Measurements from ENCODE around the gene TFDP1.

The TFDP1 gene

DNA sequence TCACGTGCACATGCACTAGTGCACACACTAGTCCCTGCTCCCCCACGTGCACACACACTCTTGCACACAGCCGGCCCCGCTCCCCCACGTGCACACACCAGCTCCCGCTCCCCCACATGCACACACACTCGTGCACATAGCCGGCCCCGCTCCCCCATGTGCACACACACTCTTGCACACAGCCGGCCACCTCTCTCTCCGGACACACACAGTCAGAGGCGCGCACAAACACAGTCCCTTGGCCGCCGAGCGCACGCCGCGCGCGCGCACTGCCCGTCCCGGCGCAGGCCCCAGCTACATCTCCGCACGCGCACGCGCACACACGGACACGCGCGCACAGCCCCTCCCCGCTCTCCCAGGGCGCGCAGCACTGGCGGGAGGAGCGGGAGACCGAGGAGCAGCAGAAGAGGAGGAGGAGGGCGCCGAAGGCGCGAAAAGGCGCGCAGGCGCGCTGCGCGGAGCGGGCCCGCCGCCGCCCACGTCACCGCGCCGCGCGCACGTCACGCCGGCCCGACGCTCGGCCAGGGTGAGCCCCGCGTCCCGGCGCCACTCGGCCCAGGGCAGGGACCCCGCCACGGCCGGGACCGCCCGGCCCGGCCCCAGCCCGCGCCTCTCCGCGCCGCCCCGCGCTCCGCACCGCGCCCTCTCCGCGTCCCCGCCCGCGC is at the start of gene TFDP1:
TSS of gene TFDP1 (plus strand) at position 549 of the 665 bp plus-strand sequence. CDS start 1,085 bp downstream, outside the sequence.
- in situ Hi-C loops (cut with MboI; ENCODE audit: low sequenced_read_pairs), result no loop called here

GRCh38 chr13:113535381-113535781 is 49.2 kb upstream of the TFDP1 start:
- in situ Hi-C loops (cut with MboI; ENCODE audit: low sequenced_read_pairs), result no loop called here

DNA sequence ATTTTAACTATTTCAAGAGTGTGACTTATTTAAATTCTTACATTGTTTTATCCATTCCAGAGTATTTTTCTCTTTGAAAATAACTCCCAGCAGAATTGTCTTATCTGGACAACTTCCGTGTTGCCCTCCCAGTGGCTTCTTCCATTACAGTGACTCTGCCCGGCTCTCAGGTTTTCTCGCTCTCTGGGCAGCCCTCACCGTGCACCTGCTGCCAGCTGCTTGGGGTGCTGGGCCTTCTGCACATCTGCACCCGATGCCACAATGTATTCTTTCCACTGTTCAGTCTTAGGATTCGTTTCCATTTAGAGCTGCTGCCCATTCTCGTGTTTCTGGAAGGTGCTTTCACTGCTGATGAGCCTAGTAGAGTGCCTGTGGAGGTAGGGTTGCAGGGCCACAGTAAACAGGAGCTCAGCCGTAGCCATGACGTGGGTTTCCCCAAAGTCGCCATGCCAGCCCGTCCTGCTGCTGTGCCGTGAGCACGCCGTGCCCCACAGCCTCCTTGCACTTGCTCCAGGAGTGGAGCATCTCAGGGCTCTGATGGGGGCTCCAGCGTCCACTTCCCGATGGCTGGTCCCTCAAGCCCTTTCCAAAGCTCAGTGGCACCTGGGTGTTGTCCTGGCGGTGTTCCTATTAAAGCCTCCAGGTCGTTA is 48.0 kb upstream of the TFDP1 start:
- in situ Hi-C loops (cut with MboI; ENCODE audit: low sequenced_read_pairs), result no loop called here

- in situ Hi-C loops (cut with MboI; ENCODE audit: low sequenced_read_pairs), result no loop called here
Observed at GRCh38 chr13:113537205-113537604, 47.3 kb upstream of the TFDP1 start.

- in situ Hi-C loops (cut with MboI; ENCODE audit: low sequenced_read_pairs), result no loop called here
Observed at GRCh38 chr13:113537909-113538688, 46.5 kb upstream of the TFDP1 start.

- in situ Hi-C loops (cut with MboI; ENCODE audit: low sequenced_read_pairs), result no loop called here
Observed at GRCh38 chr13:113538689-113539058, 45.9 kb upstream of the TFDP1 start.

GRCh38 chr13:113539176-113539575 is 45.4 kb upstream of the TFDP1 start:
- in situ Hi-C loops (cut with MboI; ENCODE audit: low sequenced_read_pairs), result no loop called here

DNA sequence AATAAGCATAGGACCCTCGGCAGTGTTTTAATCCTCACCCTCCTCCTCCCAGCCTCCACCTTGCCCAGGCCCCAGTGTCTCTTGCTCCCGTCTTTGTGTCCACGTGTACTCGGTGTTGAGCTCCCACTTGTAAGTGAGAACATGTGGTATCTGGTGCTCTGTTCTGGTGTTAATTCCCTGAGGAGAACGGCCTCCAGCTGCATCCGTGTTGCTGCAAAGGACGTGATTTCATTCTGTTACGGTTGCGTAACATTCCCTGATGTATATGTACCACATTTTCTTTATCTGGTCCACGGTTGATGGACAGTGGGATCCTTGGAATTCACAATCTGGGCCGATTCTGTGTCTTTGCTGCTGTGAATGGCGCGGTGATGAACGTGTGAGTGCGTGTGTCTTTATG is 44.7 kb upstream of the TFDP1 start:
- in situ Hi-C loops (cut with MboI; ENCODE audit: low sequenced_read_pairs), result no loop called here

DNA sequence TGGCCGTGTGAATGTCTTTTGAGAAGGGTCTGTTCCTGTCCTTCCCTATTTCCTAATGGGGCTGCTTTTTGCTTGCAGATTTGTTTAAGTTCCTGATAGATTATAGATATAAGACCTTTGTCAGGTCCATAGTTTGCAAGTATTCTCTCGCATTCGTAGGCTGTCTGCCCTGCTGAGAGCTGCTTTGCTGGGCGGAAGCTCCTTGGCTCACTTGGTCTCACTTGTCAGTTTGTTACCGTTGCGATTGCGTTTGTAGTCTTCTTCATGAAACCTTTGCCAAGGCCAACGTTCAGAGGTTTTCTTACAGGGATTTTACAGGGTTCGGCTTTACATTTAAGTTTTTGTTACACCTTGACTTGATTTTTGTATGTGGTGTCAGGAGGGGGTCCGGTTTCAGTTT is 44.0 kb upstream of the TFDP1 start:
- in situ Hi-C loops (cut with MboI; ENCODE audit: low sequenced_read_pairs), result no loop called here

DNA sequence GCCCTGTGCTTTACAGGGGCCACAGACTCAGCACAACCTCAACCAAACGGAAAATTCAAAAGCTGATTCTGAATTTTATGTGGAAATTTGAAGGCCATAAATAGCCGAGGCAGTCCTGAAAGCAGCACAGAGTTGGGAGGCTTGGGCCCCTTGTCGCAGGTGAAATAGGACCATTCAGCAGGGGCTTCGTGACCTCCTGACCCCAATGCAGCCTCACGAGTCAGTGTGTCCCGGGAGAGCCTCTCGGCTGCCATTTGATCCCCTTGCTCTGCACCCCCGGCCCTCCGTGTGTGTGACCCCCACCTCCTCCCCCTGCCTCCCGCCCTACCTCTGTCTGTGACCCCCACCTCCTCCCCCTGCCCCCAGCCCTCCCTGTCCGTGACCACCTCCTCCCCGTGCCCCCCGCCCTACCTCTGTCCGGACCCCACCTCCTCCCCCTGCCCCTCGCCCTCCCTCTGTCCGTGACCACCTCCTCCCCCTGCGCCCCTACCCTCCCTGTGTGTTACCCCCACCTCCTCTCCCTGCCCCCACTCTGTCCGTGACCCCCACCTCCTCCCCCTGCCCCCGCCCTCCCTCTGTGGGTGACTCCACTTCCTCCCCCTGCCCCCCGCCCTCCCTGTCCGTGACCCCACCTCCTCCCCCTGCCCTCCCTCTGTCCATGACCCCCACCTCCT is 41.7 kb upstream of the TFDP1 start:
- in situ Hi-C loops (cut with MboI; ENCODE audit: low sequenced_read_pairs), result no loop called here

DNA sequence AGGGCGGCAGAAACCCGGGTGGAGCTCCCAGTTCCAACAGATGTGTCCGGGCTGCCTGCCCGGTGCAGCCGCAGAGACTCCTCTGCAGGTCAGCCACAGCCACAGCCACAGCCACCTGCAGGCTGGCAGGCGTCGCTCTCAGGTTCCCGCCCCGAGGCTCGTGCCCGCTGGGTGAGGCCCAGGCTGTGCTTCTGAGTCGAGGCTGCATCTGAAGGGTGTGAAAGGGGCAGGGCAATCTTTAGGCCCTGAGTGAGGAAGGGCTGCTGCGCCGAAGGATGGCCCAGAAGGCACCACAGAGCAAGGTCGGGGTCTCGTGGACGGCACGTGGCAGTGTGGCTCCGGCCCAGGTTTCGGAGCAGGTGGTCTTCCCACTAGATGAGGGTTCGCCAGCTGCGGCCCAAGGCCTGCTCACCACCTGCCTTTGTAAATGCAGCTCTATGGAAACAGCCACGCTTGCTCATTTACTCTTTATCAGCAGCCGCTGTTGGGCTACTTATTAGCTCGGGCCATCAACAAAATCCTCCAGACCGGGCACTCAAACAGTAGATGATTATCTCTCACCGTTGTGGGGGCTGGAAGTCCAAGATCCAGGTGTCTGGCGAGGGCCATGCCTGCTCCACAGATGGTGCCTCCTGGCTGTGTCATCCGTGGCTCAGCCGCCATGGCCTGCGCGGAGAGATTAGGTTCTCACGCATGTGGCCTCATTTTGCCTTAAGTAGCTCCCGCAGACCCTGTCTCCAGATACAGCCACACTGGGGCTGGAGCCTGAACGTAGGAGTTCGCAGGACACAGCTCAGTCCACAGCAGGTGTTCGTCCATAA is 40.3 kb upstream of the TFDP1 start:
- in situ Hi-C loops (cut with MboI; ENCODE audit: low sequenced_read_pairs), result no loop called here

- in situ Hi-C loops (cut with MboI; ENCODE audit: low sequenced_read_pairs), result no loop called here
Observed at GRCh38 chr13:113544896-113545295, 39.7 kb upstream of the TFDP1 start.

DNA sequence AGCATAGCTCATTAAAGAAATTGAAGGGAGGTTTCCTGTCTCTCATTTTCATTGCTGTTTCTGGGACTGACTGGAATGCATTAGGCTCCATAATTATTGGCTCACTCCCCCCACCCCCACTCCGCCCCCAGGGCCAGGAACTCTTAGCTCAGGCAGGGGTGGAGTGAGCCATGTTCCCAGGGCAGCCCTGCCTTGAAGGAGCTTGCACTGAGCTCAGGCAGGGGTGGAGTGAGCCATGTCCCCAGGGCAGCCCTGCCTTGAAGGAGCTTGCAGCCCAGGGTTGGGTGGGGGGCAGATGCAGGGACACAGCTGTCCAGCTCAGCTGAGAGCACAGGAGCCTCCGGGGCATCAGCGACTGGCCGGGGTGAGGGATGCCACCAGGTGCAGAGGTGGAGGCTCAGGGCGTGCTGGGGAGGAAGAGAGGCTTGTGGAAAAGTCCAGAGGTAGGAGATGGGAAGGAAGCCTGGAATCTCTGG is 39.1 kb upstream of the TFDP1 start:
- in situ Hi-C loops (cut with MboI; ENCODE audit: low sequenced_read_pairs), result no loop called here

DNA sequence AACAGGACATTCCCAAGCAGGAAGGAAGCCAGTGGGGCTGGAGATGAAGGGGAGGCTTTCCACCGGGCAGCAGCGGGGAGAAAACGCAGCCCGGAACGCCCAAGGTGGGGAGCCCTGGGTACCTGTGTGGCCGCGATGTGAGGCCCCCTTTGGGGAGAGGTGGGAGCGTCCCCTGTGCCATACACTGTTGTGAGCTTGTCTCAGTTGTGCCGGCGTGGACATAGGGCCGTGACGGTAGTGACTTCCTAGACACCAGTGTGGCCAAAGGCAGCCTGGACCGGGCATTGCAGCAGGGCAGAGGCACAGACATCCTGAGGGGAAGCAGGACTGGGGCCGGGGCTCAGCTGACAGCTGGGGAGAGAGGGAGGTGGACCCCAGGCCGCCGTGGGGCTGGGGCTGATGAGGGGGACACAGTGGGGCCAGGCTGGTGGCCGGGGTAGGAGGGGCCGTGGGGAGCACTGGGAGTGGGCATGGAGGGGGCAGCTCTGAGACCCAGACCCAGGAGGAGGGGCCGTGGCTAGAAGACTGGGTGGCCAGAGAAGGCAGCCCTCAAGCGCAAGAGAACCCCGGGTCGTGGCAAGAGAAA is 38.5 kb upstream of the TFDP1 start:
- in situ Hi-C loops (cut with MboI; ENCODE audit: low sequenced_read_pairs), result no loop called here

GRCh38 chr13:113546571-113547237 is 37.8 kb upstream of the TFDP1 start:
- in situ Hi-C loops (cut with MboI; ENCODE audit: low sequenced_read_pairs), result no loop called here

DNA sequence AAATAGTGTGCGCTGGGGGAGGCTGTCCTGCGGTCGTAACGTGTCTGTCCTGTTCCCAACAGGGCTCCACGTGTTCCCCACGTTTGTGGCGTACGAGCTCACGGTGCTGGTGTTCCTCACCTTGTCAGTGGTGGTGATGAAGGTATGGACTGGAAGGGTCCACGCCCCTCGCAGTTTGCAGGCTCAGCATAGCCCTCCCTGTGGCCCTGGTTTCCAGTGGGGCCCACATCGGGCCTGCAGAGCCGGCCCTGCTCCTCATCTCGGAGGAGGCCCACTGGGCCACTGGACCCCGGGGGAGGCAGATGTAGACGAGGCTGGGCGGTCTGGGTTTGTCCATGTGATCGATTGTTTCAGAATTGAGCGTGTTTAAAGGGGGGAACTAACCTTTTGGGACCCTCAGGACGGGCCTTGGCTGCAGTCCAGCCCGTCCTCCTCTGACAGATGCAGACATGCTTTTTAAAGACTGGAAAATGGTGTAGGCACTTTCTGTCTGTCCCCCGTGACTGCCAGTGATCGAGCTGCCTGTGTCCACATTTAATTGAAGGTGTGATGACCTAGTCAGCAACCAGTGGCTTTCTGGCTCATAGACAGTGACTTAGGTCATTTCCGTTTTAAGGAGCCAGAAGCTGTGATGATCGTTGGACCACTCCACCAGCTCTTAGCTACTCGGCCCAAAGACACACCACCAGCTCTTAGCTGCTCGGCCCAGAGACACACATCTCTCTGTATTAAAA is 37.1 kb upstream of the TFDP1 start:
- in situ Hi-C loops (cut with MboI; ENCODE audit: low sequenced_read_pairs), result no loop called here

DNA sequence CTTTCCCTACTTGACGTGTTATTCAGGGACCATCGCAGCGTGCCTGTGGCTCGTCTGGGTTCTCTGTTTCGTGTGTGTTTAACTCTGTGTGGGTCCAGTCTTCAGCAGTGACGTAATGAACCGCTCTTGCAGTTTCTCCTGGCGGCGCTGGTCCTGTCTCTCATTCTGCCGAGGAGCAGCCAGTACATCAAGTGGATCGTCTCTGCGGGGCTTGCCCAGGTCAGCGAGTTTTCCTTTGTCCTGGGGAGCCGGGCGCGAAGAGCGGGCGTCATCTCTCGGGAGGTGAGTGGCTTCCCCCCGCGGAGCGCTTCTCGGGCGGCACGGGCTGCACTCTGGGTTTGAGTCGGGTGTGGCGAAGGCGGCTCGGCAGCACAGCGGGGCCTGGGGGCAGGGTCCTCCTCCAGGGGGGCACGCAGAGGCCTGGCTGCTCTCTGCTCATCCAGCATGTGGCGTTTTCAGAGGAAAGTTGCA is 36.3 kb upstream of the TFDP1 start:
- in situ Hi-C loops (cut with MboI; ENCODE audit: low sequenced_read_pairs), result no loop called here

- in situ Hi-C loops (cut with MboI; ENCODE audit: low sequenced_read_pairs), result no loop called here
Observed at GRCh38 chr13:113548778-113549621, 35.6 kb upstream of the TFDP1 start.

Measured in HL-60/S4 treated with phorbol 12-myristate 13-acetate at 8.2 ng/mL for 4 days and 3 days (cell line).